ENCODE results near the gene KIRREL3.

The KIRREL3 gene

GRCh38 chr11:126914941-126915340 lies 85.6 kb downstream of the KIRREL3 start:
- DNase-seq, result no peak
- no peak for ATAC-seq

GRCh38 chr11:126914166-126914565 lies 86.4 kb downstream of the KIRREL3 start:
- DNase-seq (no peak), ATAC-seq (no peak)

- DNase-seq, result no peak
- ATAC-seq, result no peak
Observed at GRCh38 chr11:126904520-126904919, 96.0 kb downstream of the KIRREL3 start.

- no peak for ATAC-seq
- DNase-seq, result no peak
Observed at GRCh38 chr11:126901783-126902182, 98.8 kb downstream of the KIRREL3 start.

- DNase-seq, result no peak
- ATAC-seq, result no peak
Observed at GRCh38 chr11:126899961-126900748, 100.4 kb downstream of the KIRREL3 start.

- DNase-seq (no peak), ATAC-seq (no peak)
Observed at GRCh38 chr11:126898802-126899201, 101.8 kb downstream of the KIRREL3 start.

- ATAC-seq (no peak), DNase-seq (no peak)
Observed at GRCh38 chr11:126897430-126897829, 103.1 kb downstream of the KIRREL3 start.

- ATAC-seq (no peak), DNase-seq (no peak)
Observed at GRCh38 chr11:126896025-126896424, 104.5 kb downstream of the KIRREL3 start.

- DNase-seq (no peak), ATAC-seq (peak; percentile 63)
Observed at GRCh38 chr11:126893796-126894195, 106.8 kb downstream of the KIRREL3 start.

GRCh38 chr11:126892756-126893155 lies 107.8 kb downstream of the KIRREL3 start:
- DNase-seq (no peak), ATAC-seq (no peak)

- DNase-seq (no peak), ATAC-seq (no peak)
Observed at GRCh38 chr11:126891556-126892217, 108.9 kb downstream of the KIRREL3 start.

GRCh38 chr11:126890561-126890960 lies 110.0 kb downstream of the KIRREL3 start:
- ATAC-seq (no peak), DNase-seq (no peak)

GRCh38 chr11:126888115-126888712 lies 112.4 kb downstream of the KIRREL3 start:
- no peak for DNase-seq
- ATAC-seq, result no peak

- DNase-seq (no peak), ATAC-seq (no peak)
Observed at GRCh38 chr11:126886636-126887035, 113.9 kb downstream of the KIRREL3 start.

- no peak for ATAC-seq
Observed at GRCh38 chr11:126886085-126886484, 114.5 kb downstream of the KIRREL3 start.

GRCh38 chr11:126884594-126884993 lies 116.0 kb downstream of the KIRREL3 start:
- ATAC-seq (no peak), DNase-seq (no peak)

More at GRCh38 chr11:126886085-126886484, 114.5 kb downstream of the KIRREL3 start:
- no peak for DNase-seq

GRCh38 chr11:126884192-126884591 lies 116.4 kb downstream of the KIRREL3 start:
- DNase-seq (no peak), ATAC-seq (no peak)

- no peak for ATAC-seq
- DNase-seq, result no peak
Observed at GRCh38 chr11:126880872-126881271, 119.7 kb downstream of the KIRREL3 start.

- ATAC-seq (no peak), DNase-seq (no peak)
Observed at GRCh38 chr11:126879516-126879915, 121.1 kb downstream of the KIRREL3 start.

- ATAC-seq (no peak), DNase-seq (no peak)
Observed at GRCh38 chr11:126878913-126879482, 121.6 kb downstream of the KIRREL3 start.

- ATAC-seq (no peak), DNase-seq (no peak)
Observed at GRCh38 chr11:126874831-126875230, 125.7 kb downstream of the KIRREL3 start.

GRCh38 chr11:126874276-126874675 lies 126.3 kb downstream of the KIRREL3 start:
- DNase-seq (no peak), ATAC-seq (no peak)

- DNase-seq (no peak), ATAC-seq (no peak)
Observed at GRCh38 chr11:126871792-126872191, 128.8 kb downstream of the KIRREL3 start.

All from stimulated activated naive CD8-positive, alpha-beta T cell treated with anti-CD3 and anti-CD28 coated beads, Interleukin-15, Interleukin-2, amounts not matched to agents 100 U/mL and 50 U/mL, for 24 hours (primary cell).